Erythroblast (primary cell): ENCODE results near the gene IQCN.

ENCODE experiments used
- GATA1 ChIP-seq: IDR thresholded peaks from 2 replicates; pipeline ENCODE4 v1.6.1; 2011; ENCODE audit warnings: low read depth, mild to moderate bottlenecking, control low read depth, low read length, moderate library complexity
- POLR2A ChIP-seq: IDR thresholded peaks from 2 replicates; pipeline ENCODE4 v1.6.1; 2011; ENCODE audit warnings: mild to moderate bottlenecking, low read length

- TF ChIP-seq POLR2A: no peak
- no peak for TF ChIP-seq GATA1
These were observed 32.6 kb upstream of the IQCN start for GRCh38 chr19:18306888-18307260.
